CD14-positive monocyte (primary cell): Measurements from ENCODE around the gene TTLL12. TPM values are rescaled to one million over a fixed set of nuclear protein-coding genes. Genes with fewer than 3 reads are reported as not detected.

Experiments used
- DNase-seq, 3 donors: peaks; one replicate each; pipeline ENCODE4 v3.0.0-alpha.2; 2011 to 2022
- H2AFZ ChIP-seq: 2 replicates; pipeline ENCODE4 v1.6.0; 2012; ENCODE audit warnings: mild to moderate bottlenecking, low read depth, low read length, inconsistent platforms; ENCODE audit not compliant: insufficient read depth, poor library complexity, severe bottlenecking
- H3K27ac ChIP-seq, 2 donors: 1 replicate in 1 of 2; 2 replicates in 1 of 2; pipeline ENCODE4 v1.5.1; 2012 to 2013; ENCODE audit warnings: low read length in 2 of 2, control low read depth in 1 of 2, inconsistent platforms in 1 of 2, low read depth in 1 of 2, mild to moderate bottlenecking in 1 of 2
- H3K27me3 ChIP-seq, 2 donors: one replicate each; pipeline versions ENCODE4 v1.6.0 to v1.6.1; 2011 to 2013; ENCODE audit warnings: low read length in 2 of 2; ENCODE audit not compliant: control insufficient read depth in 2 of 2, insufficient read depth in 2 of 2
- H3K36me3 ChIP-seq, 2 donors: replicated peaks in 1 of 2; 1 replicate in 1 of 2; 2 replicates in 1 of 2; pipeline versions ENCODE4 v1.5.1 to v1.6.1; 2012 to 2013; ENCODE audit warnings: low read length in 2 of 2, control low read depth in 1 of 2, inconsistent platforms in 1 of 2, mild to moderate bottlenecking in 1 of 2; ENCODE audit not compliant: insufficient read depth in 2 of 2, control insufficient read depth in 1 of 2
- H3K4me1 ChIP-seq, 2 donors: 1 replicate in 1 of 2; 2 replicates in 1 of 2; pipeline versions ENCODE4 v1.5.1 to v1.6.1; 2012 to 2013; ENCODE audit warnings: low read length in 2 of 2, control low read depth in 1 of 2, inconsistent platforms in 1 of 2, mild to moderate bottlenecking in 1 of 2, moderate library complexity in 1 of 2; ENCODE audit not compliant: insufficient read depth in 2 of 2, control insufficient read depth in 1 of 2
- H3K4me2 ChIP-seq: replicated peaks from 2 replicates; pipeline ENCODE3; 2012; ENCODE audit warnings: low read length, moderate library complexity, mild to moderate bottlenecking; ENCODE audit not compliant: poor library complexity, severe bottlenecking; ENCODE audit errors: extremely low read depth
- H3K4me3 ChIP-seq, 3 experiments: fragments of 200-600 bp in 1 of 3; sonication (generic) in 1 of 3; replicated peaks in 1 of 3; 1 replicate in 2 of 3; 2 replicates in 1 of 3; pipeline ENCODE4 v1.5.1; 2011 to 2013; ENCODE audit warnings: low read length in 3 of 3, mild to moderate bottlenecking in 3 of 3, control low read depth in 2 of 3, low read depth in 2 of 3, inconsistent platforms in 1 of 3, moderate library complexity in 1 of 3
- H3K79me2 ChIP-seq: 2 replicates; pipeline ENCODE4 v1.6.0; 2012; ENCODE audit warnings: mild to moderate bottlenecking, control low read depth, inconsistent platforms, low read length, moderate library complexity; ENCODE audit not compliant: insufficient read depth
- H3K9ac ChIP-seq: 2 replicates; pipeline ENCODE4 v1.6.0; 2017; ENCODE audit warnings: low read length, mild to moderate bottlenecking; ENCODE audit not compliant: insufficient read depth, poor library complexity, severe bottlenecking
- H3K9me3 ChIP-seq, 2 donors: replicated peaks in 1 of 2; 1 replicate in 1 of 2; 2 replicates in 1 of 2; pipeline versions ENCODE4 v1.5.1 to v1.6.1; 2012 to 2013; ENCODE audit warnings: low read length in 2 of 2, control low read depth in 1 of 2; ENCODE audit not compliant: control insufficient read depth in 1 of 2, insufficient read depth in 1 of 2
- H4K20me1 ChIP-seq: 2 replicates; pipeline ENCODE4 v1.6.0; 2012; ENCODE audit warnings: mild to moderate bottlenecking, low read length, control low read depth, moderate library complexity; ENCODE audit not compliant: insufficient read depth
- H3K27ac Mint-ChIP-seq, 7 donors: one replicate each; pipeline ENCODE4 v1.8.0; 2020; ENCODE audit warnings: mild to moderate bottlenecking in 7 of 7, mixed read lengths in 7 of 7, moderate library complexity in 6 of 7, inconsistent platforms in 2 of 7
- H3K27me3 Mint-ChIP-seq, 3 donors: one replicate each; pipeline ENCODE4 v1.8.0; 2021 to 2022; ENCODE audit warnings: low read depth in 3 of 3, mild to moderate bottlenecking in 3 of 3, mixed read lengths in 3 of 3, moderate library complexity in 3 of 3, inconsistent platforms in 1 of 3
- H3K36me3 Mint-ChIP-seq, 2 donors: one replicate each; pipeline ENCODE4 v1.8.0; 2020; ENCODE audit warnings: mixed read lengths in 2 of 2, inconsistent platforms in 1 of 2, mild to moderate bottlenecking in 1 of 2
- H3K4me1 Mint-ChIP-seq: one replicate; pipeline ENCODE4 v1.8.0; 2020; ENCODE audit warnings: mild to moderate bottlenecking, mixed read lengths
- H3K4me3 Mint-ChIP-seq, 2 donors: one replicate each; pipeline ENCODE4 v1.8.0; 2020; ENCODE audit warnings: mild to moderate bottlenecking in 2 of 2, mixed read lengths in 2 of 2, moderate library complexity in 1 of 2
- H3K9me3 Mint-ChIP-seq, 7 donors: one replicate each; pipeline ENCODE4 v1.8.0; 2020 to 2022; ENCODE audit warnings: mixed read lengths in 7 of 7, mild to moderate bottlenecking in 6 of 7, moderate library complexity in 6 of 7, inconsistent platforms in 2 of 7
- CTCF ChIP-seq: fragments of 200-600 bp; IDR thresholded peaks from one replicate; pipeline ENCODE4 v1.8.0; 2022; ENCODE audit warnings: antibody characterized with exemption, mild to moderate bottlenecking
- WGBS: methylation state at CpG from one replicate; pipeline ENCODE4 v1.1.5; 2013; ENCODE audit warnings: missing lambda C conversion rate; ENCODE audit not compliant: insufficient coverage; 5-methylcytosine and 5-hydroxymethylcytosine counted together
- intact Hi-C, 2 donors: fragments of 100-400 bp; cut with micrococcal nuclease; formaldehyde crosslinking; loops; one replicate each; pipeline versions ENCODE4 v1.15.0 to v1.15.1; 2023
- polyA plus RNA-seq, 3 donors: library from polyadenylated mRNA; depleted of rRNA in 1 of 3; unstranded in 2 of 3; stranded (reverse) in 1 of 3; fragments of 300-500 nt in 2 of 3; fragments of >200 nt in 1 of 3; fragmentation: Illumina TruSeq in 2 of 3; gene quantifications; 1 replicate in 2 of 3; 2 replicates in 1 of 3; pipeline ENCODE4 v1.2.3, GENCODE V29; 2012 to 2021

The TTLL12 gene
- polyA plus RNA-seq, 3 donors: 9.5 to 16.6 (median 16.5) TPM

GRCh38 chr22:43158778-43159483, 28.0 kb downstream of the TTLL12 start:
- H3K9me3 ChIP-seq: no peaks in the 10 kb centered on the region
- H2AFZ ChIP-seq: no peak overlapping the region
- Mint-ChIP-seq H3K4me3 (no peak overlapping the region), H3K36me3 (peaks cover 26 to 68% of the 10 kb centered on the region in 2 donors), H3K27ac (peak overlapping the region; percentile 45 to 91 (median 82)), H3K9me3 (peaks cover 0 to 2% (median 0%) of the 10 kb centered on the region in 7 donors), H3K4me1 (peaks cover 68% of the 10 kb centered on the region), H3K27me3 (peaks cover 0 to 2% (median 0%) of the 10 kb centered on the region in 3 donors)
- peaks cover 99% of the 10 kb centered on the region for H4K20me1 ChIP-seq
- peaks cover 74 to 76% of the 10 kb centered on the region in 2 donors for H3K4me1 ChIP-seq
- no peak overlapping the region for H3K4me3 ChIP-seq
- peaks cover 73% of the 10 kb centered on the region for H3K79me2 ChIP-seq
- no peak overlapping the region for H3K4me2 ChIP-seq
- H3K27me3 ChIP-seq: no peaks in the 10 kb centered on the region
- intact Hi-C loops: loop anchor here in 1 of 2 donors (10.0 kb wide), 2 partner anchors 144 to 224 kb away; partner anchors contain the start of gene PACSIN2
- WGBS: 89% methylated on average over 17 of the region's 24 CpGs
- no peak for DNase-seq
- TF ChIP-seq CTCF: no peak
- peaks cover 34 to 66% of the 10 kb centered on the region in 2 donors for H3K36me3 ChIP-seq
- peak overlapping the region; percentile 25 for H3K9ac ChIP-seq
- H3K27ac ChIP-seq: peak overlapping the region; percentile 20 to 78

DNA sequence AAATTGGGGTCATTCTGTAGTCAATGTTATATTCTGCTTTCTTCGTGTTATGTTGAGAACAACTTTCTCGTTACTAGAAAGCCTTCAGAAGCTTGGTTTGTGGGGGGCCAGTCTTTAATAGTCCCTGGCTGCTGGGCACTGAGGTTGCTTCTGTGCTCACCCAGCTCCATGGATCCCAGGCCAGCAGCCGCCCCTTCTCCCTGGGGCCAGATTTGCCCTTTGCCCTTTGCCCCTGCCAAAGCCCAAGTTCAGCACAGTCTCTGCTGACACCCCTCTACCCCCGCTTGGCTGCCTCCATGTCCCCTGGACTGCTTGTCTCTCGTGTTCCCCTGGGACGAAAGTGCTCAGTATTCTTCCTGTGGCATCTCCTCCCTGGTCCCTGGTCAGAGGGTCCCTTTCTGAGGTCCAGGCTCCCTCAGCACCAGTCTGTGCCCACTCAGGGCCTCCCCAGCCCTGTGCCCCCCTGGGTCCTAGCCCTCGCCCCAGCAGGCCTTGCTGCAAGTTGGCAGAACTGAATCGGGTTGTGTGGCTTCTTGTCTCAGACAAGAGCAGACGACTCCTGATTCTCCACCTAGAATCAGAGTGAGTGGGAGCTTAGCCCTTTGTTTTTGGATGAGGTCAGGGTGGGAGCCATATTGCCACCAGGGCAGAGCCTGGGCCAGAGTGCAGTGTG, 28.9 kb downstream of the TTLL12 start:
- Histone ChIP-seq H3K79me2 (peaks cover 81% of the 10 kb centered on the region), H3K36me3 (peaks cover 31 to 58% of the 10 kb centered on the region in 2 donors), H3K27me3 (no peaks in the 10 kb centered on the region), H3K27ac (peak overlapping the region; percentile 20 to 78), H3K9ac (peak overlapping the region; percentile 21), H2AFZ (no peak overlapping the region), H3K4me1 (peaks cover 71 to 75% of the 10 kb centered on the region in 2 donors), H3K4me3 (no peak overlapping the region), H3K9me3 (no peaks in the 10 kb centered on the region), H4K20me1 (peaks cover 92% of the 10 kb centered on the region), H3K4me2 (no peak overlapping the region)
- intact Hi-C loops: loop anchor here in 1 of 2 donors (10.0 kb wide), 2 partner anchors 143 to 223 kb away; partner anchors contain the start of gene PACSIN2
- Mint-ChIP-seq H3K9me3 (peaks cover 0 to 2% (median 0%) of the 10 kb centered on the region in 7 donors), H3K4me1 (peaks cover 64% of the 10 kb centered on the region), H3K4me3 (peak overlapping the region in 1 of 2 donors; percentile 11), H3K27ac (peak overlapping the region in 6 of 7 donors; percentile 64 to 91 (median 83)), H3K36me3 (peaks cover 23 to 62% of the 10 kb centered on the region in 2 donors), H3K27me3 (peaks cover 0 to 2% (median 0%) of the 10 kb centered on the region in 3 donors)
- TF ChIP-seq CTCF: no peak
- WGBS: 95% methylated on average over 7 of the region's 9 CpGs
- no peak for DNase-seq
